ENCODE data around the gene LYPD6B.

The LYPD6B gene

GRCh38 chr2:149080099-149080498 lies 41.6 kb downstream of the LYPD6B start:
- no peak for DNase-seq

GRCh38 chr2:149080971-149081370 lies 42.5 kb downstream of the LYPD6B start:
- no peak for DNase-seq

- DNase-seq = no peak
Measured at GRCh38 chr2:149082079-149082478, 43.6 kb downstream of the LYPD6B start.

- no peak for DNase-seq
Measured at GRCh38 chr2:149082735-149083134, 44.2 kb downstream of the LYPD6B start.

GRCh38 chr2:149084924-149085795 lies 46.7 kb downstream of the LYPD6B start:
- no peak for DNase-seq

GRCh38 chr2:149087751-149088150 lies 49.3 kb downstream of the LYPD6B start:
- peak; percentile 73 for DNase-seq

GRCh38 chr2:149089068-149089467 lies 50.6 kb downstream of the LYPD6B start:
- no peak for DNase-seq

GRCh38 chr2:149090706-149091105 lies 52.2 kb downstream of the LYPD6B start:
- DNase-seq = no peak

GRCh38 chr2:149093579-149093978 lies 55.1 kb downstream of the LYPD6B start:
- no peak for DNase-seq

GRCh38 chr2:149094217-149095015 lies 55.9 kb downstream of the LYPD6B start:
- no peak for DNase-seq

- no peak for DNase-seq
Measured at GRCh38 chr2:149098701-149099100, 60.2 kb downstream of the LYPD6B start.

- DNase-seq = no peak
Measured at GRCh38 chr2:149099298-149099697, 60.8 kb downstream of the LYPD6B start.

GRCh38 chr2:149100739-149101699 lies 62.5 kb downstream of the LYPD6B start:
- no peak for DNase-seq

GRCh38 chr2:149101818-149102217 lies 63.3 kb downstream of the LYPD6B start:
- DNase-seq = no peak

GRCh38 chr2:149103081-149103620 lies 64.7 kb downstream of the LYPD6B start:
- no peak for DNase-seq

- no peak for DNase-seq
Measured at GRCh38 chr2:149104221-149104620, 65.7 kb downstream of the LYPD6B start.

- no peak for DNase-seq
Measured at GRCh38 chr2:149112068-149112467, 73.6 kb downstream of the LYPD6B start.

GRCh38 chr2:149112713-149113112 lies 74.2 kb downstream of the LYPD6B start:
- no peak for DNase-seq

GRCh38 chr2:149115781-149116180 lies 77.3 kb downstream of the LYPD6B start:
- DNase-seq = no peak

GRCh38 chr2:149119368-149119767 lies 80.9 kb downstream of the LYPD6B start:
- no peak for DNase-seq

- no peak for DNase-seq
Measured at GRCh38 chr2:149122516-149122915, 84.0 kb downstream of the LYPD6B start.

GRCh38 chr2:149125031-149125725 lies 86.7 kb downstream of the LYPD6B start:
- no peak for DNase-seq
